HG02970 (cell line): ENCODE results near the gene GPC6.

ENCODE experiments used
- ATAC-seq: cut with Tn5 transposase; IDR thresholded peaks from one replicate; pipeline ENCODE4 v1.9.1; 2021; ENCODE audit warnings: mild to moderate bottlenecking, moderate library complexity, moderate number of reproducible peaks; ENCODE audit not compliant: unreplicated experiment, low FRiP score

GPC6 gene

DNA sequence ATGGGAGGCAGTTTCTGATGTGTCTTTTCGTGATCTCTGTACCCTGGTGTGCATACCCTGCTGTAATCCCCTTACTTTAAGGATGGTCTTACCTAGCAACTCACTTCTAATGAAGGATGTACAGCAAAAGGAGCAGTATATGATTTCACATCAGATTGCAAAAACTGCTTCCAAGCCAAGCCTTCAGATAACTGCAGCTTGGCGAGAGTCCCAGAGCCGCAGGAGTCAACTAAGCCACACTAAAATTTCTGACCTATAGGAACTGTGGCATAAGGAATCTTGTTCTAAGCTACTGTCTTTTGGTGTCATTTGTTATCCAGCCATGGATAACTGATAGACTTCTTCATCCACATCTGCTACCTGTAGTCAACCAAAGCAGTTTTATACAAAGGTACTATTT, 496.7 kb downstream of the GPC6 start:
- ATAC-seq: no peak

DNA sequence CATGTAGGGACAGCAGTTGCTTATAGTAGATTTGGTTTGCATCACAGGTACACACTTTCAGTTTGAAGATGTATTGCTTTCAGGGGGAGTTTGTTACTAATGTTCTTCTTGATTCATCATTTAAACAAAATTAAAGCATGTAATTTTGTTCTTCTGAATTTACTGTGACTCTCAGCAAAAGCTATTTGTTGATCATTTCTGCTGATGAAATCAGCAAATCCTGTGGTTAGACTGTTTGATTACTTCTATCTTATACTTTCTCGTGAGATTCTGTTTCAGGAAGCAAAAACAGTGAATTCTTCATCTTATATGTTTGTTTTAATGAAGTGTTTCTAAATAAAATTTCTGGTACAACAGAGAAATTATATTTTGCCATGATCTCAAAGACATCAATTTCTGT, 497.6 kb downstream of the GPC6 start:
- no peak for ATAC-seq

DNA sequence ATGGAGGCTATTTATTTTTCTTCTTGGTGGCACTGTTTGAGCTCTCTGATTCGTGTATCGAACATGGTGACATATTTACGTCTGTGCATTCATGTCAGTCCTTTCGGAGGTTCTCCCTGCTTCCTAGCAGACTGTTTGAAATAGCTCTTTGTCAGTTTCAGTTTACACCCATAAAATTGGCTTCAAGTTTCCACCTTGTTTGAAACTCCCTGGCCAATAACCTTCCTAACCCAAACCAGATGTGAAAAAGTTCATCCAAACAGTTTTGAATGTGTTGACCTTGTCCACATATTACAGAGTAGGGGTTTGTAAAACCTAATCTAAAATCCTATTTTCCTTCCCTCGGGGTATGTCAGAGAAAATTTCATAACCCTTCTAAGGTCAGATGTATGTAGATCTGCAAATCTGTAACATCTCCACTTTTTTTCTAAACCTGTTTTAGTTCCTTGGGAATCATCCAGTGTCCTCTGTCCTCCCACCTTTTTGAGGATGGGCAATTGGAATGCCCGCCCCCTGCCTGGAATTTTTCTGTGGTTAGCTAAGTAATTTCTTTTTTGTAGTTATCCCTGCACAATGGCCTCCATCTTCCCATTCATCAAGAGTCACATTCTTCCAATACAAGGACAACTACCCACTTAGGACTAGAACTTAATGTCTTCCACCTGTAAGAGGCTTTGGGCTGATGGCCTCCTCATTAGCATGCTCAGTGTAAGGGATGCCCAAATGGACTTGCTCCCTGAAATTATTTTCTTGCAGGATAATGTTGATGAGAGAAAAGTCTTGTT, 499.8 kb downstream of the GPC6 start:
- ATAC-seq: no peak

DNA sequence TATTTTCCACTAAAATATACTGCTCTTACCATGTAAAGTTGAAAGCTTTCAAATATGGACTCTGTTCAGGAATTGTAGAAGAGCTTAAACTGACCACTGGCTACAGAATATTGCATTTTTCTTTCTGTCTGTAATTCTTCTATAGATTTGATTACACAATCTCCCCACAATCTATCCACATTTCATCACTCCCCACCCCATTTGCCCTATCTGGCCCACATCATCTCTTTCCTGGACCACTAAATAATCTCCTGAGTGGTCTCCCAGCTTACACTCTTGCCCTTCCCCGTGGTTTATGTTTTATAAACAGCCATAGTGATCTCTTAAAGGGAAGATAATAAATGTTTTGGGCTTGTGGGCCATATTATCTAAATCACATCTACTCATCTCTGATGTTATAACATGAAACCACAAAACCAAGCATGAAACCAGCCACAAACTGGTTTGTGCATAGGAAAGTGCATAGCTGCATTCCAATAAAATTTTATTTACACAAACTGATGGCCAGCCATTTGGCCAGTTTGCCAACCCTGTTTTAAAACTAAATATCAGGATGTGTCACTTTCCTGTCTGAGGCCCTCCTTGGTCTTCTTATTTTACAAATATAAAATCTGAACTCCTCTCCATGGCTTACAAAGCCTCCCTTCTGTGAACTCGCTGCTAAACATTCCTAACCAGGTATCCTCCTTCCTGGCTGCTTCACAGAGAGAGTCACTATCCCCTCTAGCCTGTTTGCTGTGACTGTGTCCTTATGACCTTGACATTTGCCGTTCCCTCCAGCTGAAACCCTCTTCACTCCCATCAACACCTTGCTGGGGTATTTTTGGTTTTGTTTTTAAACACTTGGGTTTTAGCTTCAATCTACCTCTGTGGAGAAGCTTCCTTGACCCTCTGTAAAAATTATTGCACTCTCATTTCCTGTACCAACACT, 500.9 kb downstream of the GPC6 start:
- no peak for ATAC-seq

DNA sequence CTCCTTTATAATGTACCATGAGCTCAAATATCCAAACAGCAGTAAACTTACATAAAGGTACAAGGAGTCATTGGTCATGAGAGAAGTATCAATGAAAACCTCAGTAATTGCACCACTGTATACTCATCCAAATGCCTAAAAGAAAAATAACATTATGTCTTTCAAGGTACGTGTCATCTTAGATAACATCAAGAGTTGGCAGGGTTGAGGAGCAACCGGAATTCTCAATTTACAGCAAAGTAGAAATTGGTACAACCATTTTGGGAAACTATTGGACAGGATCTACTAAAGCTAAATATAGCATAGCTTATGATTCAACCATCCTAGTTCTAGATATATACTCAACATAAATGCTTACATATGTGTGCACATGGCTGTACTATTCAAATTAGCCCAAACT, 502.8 kb downstream of the GPC6 start:
- ATAC-seq: no peak

DNA sequence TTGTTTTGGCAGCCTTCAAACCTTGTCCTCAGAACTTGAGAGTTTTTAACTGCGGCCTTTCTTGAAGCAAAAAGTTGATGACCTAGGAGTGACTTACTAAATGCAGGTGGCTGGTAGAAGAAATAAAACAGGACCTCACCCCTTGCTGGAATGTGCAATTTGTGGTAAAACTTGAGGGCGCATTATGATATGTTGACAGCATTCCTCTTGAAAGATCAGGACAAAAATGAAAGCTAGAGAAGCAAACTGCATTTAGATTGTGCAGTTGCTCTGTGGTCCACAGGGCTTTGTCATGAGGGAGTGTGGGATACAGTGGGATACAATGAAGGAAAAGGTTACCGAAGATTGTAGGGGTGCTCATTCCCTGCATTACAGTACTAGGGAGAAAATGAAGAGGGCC, 504.2 kb downstream of the GPC6 start:
- ATAC-seq: no peak

DNA sequence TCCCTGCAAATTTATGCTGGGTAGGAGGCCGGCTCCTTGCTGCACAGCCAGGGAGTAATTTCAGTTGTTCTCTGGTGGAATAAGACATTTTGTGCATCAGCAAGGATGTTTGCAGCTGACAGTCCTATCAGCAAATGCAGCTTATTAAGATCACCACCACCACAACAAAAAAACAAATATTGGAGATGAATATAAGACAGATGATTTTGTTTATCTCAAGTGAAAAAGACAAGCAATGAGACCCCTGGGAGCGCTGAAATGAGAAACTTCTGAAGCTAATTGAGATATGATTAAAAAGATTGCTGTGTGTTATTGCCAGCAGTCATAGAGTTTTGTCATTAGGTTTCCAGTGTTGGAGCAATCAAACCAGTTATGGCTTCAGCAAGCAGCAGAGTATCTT, 505.6 kb downstream of the GPC6 start:
- ATAC-seq: no peak

DNA sequence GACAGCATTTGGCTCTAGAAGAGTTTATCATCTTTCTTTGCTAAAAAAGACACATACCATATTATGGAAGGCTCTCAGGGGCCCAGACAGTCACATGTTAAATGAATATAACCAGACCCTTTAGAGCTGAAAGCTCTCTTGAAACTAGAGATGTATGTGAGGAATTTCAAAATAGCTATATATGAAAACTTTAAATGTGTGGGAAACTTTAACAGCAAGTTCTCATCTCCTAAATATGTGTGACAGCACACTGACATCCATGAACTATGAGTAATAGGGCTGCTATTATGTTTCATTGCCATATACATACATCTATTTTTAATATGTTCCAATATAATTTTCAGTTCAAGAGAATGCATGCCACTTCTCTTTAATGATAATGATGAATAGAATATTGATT, 509.5 kb downstream of the GPC6 start:
- ATAC-seq: no peak

DNA sequence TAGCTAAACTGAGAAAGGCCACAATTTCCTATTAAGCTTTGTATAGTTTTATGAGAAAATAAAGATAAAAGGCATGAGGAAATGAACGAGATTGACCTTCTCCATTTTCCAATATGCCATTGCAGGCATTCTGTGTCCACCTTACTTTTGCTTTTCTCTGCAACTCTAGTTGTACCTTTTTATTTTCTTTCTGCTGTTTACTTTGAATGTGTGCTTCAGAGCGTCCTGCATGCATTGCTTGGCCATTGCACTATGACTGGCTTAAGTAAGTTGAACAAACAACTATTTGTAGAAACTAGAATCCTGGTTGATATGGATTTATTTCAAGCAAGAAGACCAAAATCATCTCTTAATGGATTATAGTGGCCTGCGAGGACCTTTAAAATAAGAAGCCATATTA, 510.3 kb downstream of the GPC6 start:
- no peak for ATAC-seq

DNA sequence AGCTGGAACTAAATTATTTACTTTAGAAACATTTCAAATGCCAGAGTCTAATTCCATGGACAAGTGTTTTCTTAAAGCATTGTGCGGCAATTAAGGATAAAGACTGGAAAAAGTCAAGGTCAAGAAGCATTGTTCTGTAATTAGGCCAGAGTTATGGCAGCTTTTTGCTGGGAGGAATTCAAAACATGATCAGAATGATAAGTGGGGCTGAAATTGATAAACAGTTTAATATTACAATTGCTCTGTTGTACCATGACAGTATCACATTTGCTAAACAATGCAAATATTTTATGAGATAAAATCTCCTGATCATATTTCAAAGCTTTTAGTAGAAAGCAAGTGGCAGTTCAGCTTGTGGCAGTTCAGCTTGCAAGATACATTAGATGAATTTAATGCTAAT, 513.7 kb downstream of the GPC6 start:
- no peak for ATAC-seq

DNA sequence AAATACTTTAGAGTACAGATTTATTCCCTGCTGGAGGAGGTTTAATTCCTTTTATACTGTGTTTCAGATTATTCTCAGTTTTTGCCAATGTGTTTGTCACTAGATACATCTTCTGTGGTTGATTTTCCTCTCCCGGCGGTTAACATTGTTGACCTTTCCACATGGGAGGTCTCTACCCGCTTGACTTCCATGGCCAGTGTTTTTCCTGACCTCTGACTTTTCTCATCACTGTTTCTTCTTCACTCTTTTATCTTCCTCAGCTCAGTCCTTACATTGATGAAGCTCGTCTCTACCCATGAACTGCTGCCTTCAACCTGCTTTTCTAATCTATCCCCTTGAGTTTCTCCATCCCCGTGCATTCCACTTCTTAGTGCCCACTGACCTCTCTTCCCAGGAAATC, 517.4 kb downstream of the GPC6 start:
- ATAC-seq: no peak

DNA sequence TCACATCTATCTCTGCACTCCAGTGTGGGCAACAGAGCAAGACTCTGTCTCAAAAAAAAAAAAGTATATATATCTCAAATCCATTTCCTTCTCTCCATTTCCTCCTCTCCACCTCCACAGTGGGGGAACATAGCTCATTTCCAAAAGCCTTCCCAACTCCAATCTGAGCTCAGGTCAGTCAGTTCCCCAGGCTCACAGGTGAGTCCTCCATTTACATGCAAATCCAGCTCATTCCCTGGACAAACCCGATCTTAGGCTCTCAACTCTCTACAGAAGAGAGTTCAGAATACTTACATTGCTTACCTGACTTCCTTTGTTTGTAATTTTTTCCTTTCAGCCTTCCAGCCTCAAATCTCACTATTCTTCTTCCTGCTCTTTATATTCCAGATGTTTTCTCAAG, 518.3 kb downstream of the GPC6 start:
- ATAC-seq: no peak

DNA sequence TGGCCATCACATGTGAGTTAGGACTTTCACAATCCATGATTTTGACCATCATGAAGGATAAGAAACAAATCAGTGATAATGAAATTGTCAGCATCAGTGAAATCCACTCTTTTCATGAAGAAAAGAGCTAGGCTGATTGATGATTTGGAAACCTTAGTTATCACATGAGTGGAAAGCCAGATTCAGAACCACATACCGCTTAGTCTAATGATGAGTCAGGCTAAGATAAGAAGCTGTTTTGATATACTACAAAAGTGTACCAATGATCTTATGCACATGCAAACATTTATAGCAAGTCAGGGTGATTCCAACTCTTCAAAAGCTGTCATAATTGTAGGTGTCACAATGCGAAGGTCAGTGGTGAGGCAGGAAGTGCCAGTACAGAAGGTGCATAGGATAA, 519.3 kb downstream of the GPC6 start:
- no peak for ATAC-seq

DNA sequence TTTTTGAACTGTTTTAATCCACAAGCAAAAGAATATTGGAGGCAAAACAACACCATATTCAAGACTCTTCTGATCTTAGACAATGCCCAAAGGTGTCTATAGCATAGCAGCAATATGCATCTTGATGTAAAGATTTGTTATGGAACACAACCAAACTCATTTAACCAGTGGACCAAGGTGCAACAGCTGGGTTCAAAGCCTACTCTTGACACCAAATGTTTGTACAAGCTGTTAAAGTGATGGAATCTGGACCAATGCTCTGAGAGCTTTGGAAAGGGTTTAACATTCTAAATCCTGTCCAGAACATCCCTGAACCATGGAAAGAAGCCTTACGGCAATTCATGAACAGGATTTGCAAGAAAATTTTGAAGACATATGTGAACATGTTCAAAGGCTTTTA, 520.0 kb downstream of the GPC6 start:
- no peak for ATAC-seq

DNA sequence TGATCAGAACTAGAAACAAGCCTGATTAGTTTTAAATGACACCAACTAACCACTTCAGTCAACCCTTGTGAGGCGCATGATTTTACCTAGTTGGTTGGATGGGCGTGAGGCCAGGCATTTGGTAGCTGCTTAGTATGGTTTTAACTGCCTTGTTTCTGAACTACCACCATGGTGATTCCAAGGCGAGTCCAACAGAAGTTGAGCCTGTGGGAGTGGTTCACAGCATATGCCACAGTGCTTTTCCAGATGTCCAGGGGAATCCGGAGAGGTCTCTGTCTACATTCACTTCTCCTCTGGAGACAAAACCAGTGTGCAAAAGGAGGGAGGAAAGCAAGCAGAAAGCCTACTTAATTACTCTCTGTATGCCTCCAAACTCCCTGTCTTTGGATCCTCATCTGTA, 524.1 kb downstream of the GPC6 start:
- no peak for ATAC-seq

DNA sequence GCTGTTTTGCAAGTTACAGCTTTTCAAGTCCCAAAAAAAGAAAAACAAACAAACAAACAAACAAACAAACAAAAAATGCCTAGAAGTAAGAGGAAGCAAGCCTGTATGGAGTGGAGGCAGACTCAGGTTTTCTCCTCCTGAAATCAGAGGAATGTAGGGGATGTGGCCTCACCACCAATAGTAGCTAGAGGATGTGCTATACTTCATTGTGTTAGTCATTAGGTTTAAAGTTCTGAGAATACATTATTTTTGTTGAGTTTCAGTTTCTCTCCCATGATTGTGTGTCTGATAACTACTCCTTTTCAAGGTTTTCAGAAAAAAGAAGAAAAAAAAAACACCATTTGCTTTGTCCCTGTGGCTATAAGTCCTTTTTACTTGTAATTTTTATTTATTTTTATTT, 524.5 kb downstream of the GPC6 start:
- no peak for ATAC-seq

DNA sequence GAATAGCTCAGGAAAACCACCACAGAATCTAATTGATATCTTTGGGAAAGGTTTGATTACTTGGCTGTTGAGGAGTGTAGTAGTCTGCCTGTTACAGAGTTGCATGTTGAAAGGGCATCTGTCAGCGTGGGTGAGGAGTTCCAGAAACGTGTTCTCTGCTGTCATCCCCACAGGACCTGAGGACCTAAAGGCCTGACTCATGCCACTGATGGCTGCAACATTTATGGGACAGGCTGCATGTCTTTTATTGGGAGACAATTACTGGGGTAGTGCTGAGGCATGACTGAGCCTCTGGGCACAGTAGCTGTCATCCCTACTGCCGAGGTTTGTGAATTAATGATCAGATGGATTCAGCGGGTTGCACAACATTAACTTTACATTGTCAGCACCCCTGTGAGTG, 525.9 kb downstream of the GPC6 start:
- no peak for ATAC-seq

DNA sequence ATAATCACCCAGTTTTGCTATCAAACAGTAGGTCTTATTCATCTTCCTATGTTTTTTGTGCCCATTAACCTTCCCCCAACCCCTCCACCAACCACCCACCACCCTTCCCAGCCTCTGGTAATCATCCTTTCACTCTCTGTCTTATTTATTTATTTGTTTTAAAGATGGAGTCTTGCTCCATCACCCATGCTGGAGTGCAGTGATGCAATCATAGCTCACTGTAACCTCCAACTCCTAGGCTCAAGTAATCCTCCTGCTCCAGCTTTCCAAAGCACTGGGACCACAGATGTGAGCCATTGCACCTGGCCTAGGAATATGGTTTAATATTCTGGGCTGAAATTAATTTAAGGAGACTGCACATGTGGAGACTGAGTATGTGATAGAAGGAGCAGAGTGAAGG, 527.0 kb downstream of the GPC6 start:
- ATAC-seq: no peak

DNA sequence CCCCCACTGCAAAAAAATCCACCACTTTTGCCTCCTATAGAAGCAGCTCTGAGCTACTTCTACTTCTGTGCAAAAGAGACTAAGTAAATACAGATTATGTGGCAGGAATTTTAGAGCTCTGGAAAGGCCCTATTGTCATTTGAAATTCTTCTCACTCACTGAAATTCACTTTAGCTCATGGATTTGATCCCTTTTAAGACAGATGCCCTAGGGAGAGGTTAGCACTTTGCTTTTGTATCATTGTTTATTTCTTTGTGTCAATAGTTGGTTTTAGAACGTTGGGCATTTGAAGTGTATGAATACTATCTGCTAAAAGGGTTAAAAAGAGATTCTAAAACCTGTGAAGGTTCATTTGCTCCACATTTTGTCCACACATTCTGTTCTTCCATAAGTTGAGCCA, 528.7 kb downstream of the GPC6 start:
- ATAC-seq: no peak

DNA sequence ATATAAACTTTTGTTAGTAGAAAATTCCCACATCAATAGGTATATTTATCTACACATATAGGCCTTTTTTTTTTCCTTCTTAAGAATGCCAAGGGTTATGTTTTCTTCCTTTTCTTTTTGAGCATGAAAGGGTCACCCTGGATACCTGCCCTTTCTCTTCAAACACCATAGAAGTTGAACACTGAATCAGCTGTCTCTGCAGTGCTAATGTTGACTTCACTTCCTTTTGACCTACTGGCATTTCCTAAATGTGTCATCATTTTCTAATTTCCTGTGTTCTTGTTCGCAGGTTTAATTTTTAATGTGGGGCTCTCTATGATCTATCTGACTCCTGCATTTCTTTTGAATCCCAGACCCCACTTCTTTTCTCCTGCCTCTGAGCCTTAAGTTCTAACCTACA, 532.0 kb downstream of the GPC6 start:
- no peak for ATAC-seq

DNA sequence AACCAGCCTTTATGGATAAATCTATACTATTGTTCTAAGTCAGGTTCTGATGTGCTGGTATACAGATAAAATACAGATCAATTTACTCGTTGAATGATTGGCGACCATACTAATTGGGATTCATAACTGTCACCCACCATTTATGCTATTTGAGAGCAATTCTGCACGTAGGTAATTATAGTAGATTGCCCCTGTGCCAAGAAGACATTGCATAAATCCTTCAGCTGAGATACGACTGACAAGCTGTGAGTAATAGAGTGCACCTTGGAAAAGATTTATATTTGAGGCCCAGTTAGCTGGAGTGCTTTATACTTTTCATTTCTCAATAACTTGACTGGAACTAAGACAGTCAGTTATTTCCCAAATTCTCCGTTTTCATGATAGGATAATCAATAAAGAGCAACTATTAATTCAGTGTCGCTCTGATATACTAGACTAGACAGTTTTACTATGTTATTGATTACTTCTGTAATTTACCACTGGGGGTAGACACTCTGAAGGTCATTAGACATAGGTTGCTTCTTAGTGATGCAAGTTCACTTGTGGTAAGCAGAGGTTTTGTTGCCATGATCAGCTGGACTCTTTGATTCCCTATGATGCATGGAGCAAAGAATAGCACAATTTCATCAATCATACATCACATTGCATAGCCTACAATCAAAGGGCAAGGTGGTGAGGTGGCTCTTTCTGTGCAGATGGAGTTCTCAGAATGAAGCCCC, 536.3 kb downstream of the GPC6 start:
- no peak for ATAC-seq
